HEK293 (cell line): ENCODE results near the gene MTMR2.

Experiments
- BCL11A ChIP-seq: fragments of 450-650 bp; formaldehyde crosslinking; IDR thresholded peaks from 2 replicates; pipeline ENCODE4 v1.5.1; 2016; ENCODE audit warnings: low read depth, missing biosample characterization, missing genetic modification characterization
- BCL6B ChIP-seq: fragments of 450-650 bp; formaldehyde crosslinking; IDR thresholded peaks from 2 replicates; pipeline ENCODE4 v1.5.1; 2017; ENCODE audit warnings: missing biosample characterization, missing genetic modification characterization
- FEZF1 ChIP-seq: fragments of 450-650 bp; formaldehyde crosslinking; IDR thresholded peaks from 2 replicates; pipeline ENCODE4 v1.5.1; 2016; ENCODE audit warnings: missing biosample characterization, missing genetic modification characterization
- KLF1 ChIP-seq: fragments of 450-650 bp; formaldehyde crosslinking; IDR thresholded peaks from 2 replicates; pipeline ENCODE4 v1.5.1; 2016; ENCODE audit warnings: missing biosample characterization, missing genetic modification characterization
- MYNN ChIP-seq: fragments of 450-650 bp; formaldehyde crosslinking; IDR thresholded peaks from 2 replicates; pipeline ENCODE4 v1.5.1; 2016; ENCODE audit warnings: missing biosample characterization, missing genetic modification characterization, borderline replicate concordance
- PRDM6 ChIP-seq: fragments of 450-650 bp; formaldehyde crosslinking; IDR thresholded peaks from 2 replicates; pipeline ENCODE4 v1.5.1; 2017; ENCODE audit warnings: missing biosample characterization, missing genetic modification characterization
- SP7 ChIP-seq: fragments of 450-650 bp; formaldehyde crosslinking; IDR thresholded peaks from 2 replicates; pipeline ENCODE4 v1.5.1; 2016; ENCODE audit warnings: missing biosample characterization, missing genetic modification characterization
- YY2 ChIP-seq: fragments of 450-650 bp; formaldehyde crosslinking; IDR thresholded peaks from 2 replicates; pipeline ENCODE4 v1.5.1; 2016; ENCODE audit warnings: missing biosample characterization, missing genetic modification characterization
- ZBTB21 ChIP-seq: fragments of 450-650 bp; formaldehyde crosslinking; IDR thresholded peaks from 2 replicates; pipeline ENCODE4 v1.5.1; 2017; ENCODE audit warnings: missing biosample characterization, missing genetic modification characterization
- ZBTB48 ChIP-seq: fragments of 450-650 bp; formaldehyde crosslinking; IDR thresholded peaks from 2 replicates; pipeline ENCODE4 v1.5.1; 2016; ENCODE audit warnings: missing biosample characterization, missing genetic modification characterization
- ZEB2 ChIP-seq: fragments of 450-650 bp; formaldehyde crosslinking; IDR thresholded peaks from 2 replicates; pipeline ENCODE4 v1.5.1; 2016; ENCODE audit warnings: missing biosample characterization, missing genetic modification characterization
- ZFP41 ChIP-seq: fragments of 450-650 bp; formaldehyde crosslinking; IDR thresholded peaks from 2 replicates; pipeline ENCODE4 v1.5.1; 2016; ENCODE audit warnings: missing biosample characterization, missing genetic modification characterization, borderline replicate concordance
- ZNF121 ChIP-seq: fragments of 450-650 bp; formaldehyde crosslinking; IDR thresholded peaks from 2 replicates; pipeline ENCODE4 v1.5.1; 2016; ENCODE audit warnings: missing biosample characterization, missing genetic modification characterization
- ZNF132 ChIP-seq: fragments of 450-650 bp; formaldehyde crosslinking; IDR thresholded peaks from 2 replicates; pipeline ENCODE4 v1.5.1; 2017; ENCODE audit warnings: missing biosample characterization, missing genetic modification characterization, borderline replicate concordance
- ZNF157 ChIP-seq: fragments of 450-650 bp; formaldehyde crosslinking; IDR thresholded peaks from 2 replicates; pipeline ENCODE4 v1.5.1; 2016; ENCODE audit warnings: missing biosample characterization, missing genetic modification characterization
- ZNF16 ChIP-seq: fragments of 450-650 bp; formaldehyde crosslinking; IDR thresholded peaks from 2 replicates; pipeline ENCODE4 v1.5.1; 2016; ENCODE audit warnings: low read depth, missing biosample characterization, missing genetic modification characterization
- ZNF311 ChIP-seq: fragments of 450-650 bp; formaldehyde crosslinking; IDR thresholded peaks from 2 replicates; pipeline ENCODE4 v1.5.1; 2017; ENCODE audit warnings: missing biosample characterization, missing genetic modification characterization, borderline replicate concordance
- ZNF416 ChIP-seq: fragments of 450-650 bp; formaldehyde crosslinking; IDR thresholded peaks from 2 replicates; pipeline ENCODE4 v1.5.1; 2016; ENCODE audit warnings: missing biosample characterization, missing genetic modification characterization
- ZNF426 ChIP-seq: fragments of 450-650 bp; formaldehyde crosslinking; IDR thresholded peaks from 2 replicates; pipeline ENCODE4 v1.5.1; 2017; ENCODE audit warnings: missing biosample characterization, missing genetic modification characterization, mild to moderate bottlenecking, inconsistent platforms, moderate library complexity
- ZNF449 ChIP-seq: fragments of 450-650 bp; formaldehyde crosslinking; IDR thresholded peaks from 2 replicates; pipeline ENCODE4 v1.5.1; 2017; ENCODE audit warnings: missing biosample characterization, mild to moderate bottlenecking, missing genetic modification characterization, moderate library complexity
- ZNF473 ChIP-seq: fragments of 450-650 bp; formaldehyde crosslinking; IDR thresholded peaks from 2 replicates; pipeline ENCODE4 v1.5.1; 2017; ENCODE audit warnings: missing biosample characterization, missing genetic modification characterization
- ZNF48 ChIP-seq: fragments of 450-650 bp; formaldehyde crosslinking; IDR thresholded peaks from 2 replicates; pipeline ENCODE4 v1.5.1; 2016; ENCODE audit warnings: missing biosample characterization, missing genetic modification characterization
- ZNF514 ChIP-seq: fragments of 450-650 bp; formaldehyde crosslinking; IDR thresholded peaks from 2 replicates; pipeline ENCODE4 v1.5.1; 2016; ENCODE audit warnings: missing biosample characterization, missing genetic modification characterization
- ZNF521 ChIP-seq: fragments of 450-650 bp; formaldehyde crosslinking; IDR thresholded peaks from 2 replicates; pipeline ENCODE4 v1.5.1; 2017; ENCODE audit warnings: missing biosample characterization, mild to moderate bottlenecking, missing genetic modification characterization
- ZNF530 ChIP-seq: fragments of 450-650 bp; formaldehyde crosslinking; IDR thresholded peaks from 2 replicates; pipeline ENCODE4 v1.5.1; 2016; ENCODE audit warnings: low read depth, missing biosample characterization, missing genetic modification characterization
- ZNF561 ChIP-seq: fragments of 450-650 bp; IDR thresholded peaks from 2 replicates; pipeline ENCODE4 v1.5.1; 2018; ENCODE audit warnings: missing biosample characterization, missing genetic modification characterization, borderline replicate concordance
- ZNF571 ChIP-seq: fragments of 450-650 bp; formaldehyde crosslinking; IDR thresholded peaks from 2 replicates; pipeline ENCODE4 v1.5.0; 2017; ENCODE audit warnings: missing biosample characterization, missing genetic modification characterization
- ZNF645 ChIP-seq: fragments of 450-650 bp; formaldehyde crosslinking; IDR thresholded peaks from 2 replicates; pipeline ENCODE4; 2016; ENCODE audit warnings: missing biosample characterization, missing genetic modification characterization
- ZNF654 ChIP-seq: fragments of 450-650 bp; formaldehyde crosslinking; IDR thresholded peaks from 2 replicates; pipeline ENCODE4 v1.5.1; 2016; ENCODE audit warnings: low read depth, missing biosample characterization, missing genetic modification characterization
- ZNF701 ChIP-seq: fragments of 450-650 bp; formaldehyde crosslinking; IDR thresholded peaks from 2 replicates; pipeline ENCODE4 v1.5.1; 2016; ENCODE audit warnings: missing biosample characterization, missing genetic modification characterization
- ZNF704 ChIP-seq: fragments of 450-650 bp; formaldehyde crosslinking; IDR thresholded peaks from 2 replicates; pipeline ENCODE4 v1.5.1; 2016; ENCODE audit warnings: missing biosample characterization, missing genetic modification characterization
- ZNF76 ChIP-seq: fragments of 450-650 bp; formaldehyde crosslinking; IDR thresholded peaks from 2 replicates; pipeline ENCODE4; 2016; ENCODE audit warnings: low read depth, missing biosample characterization, missing genetic modification characterization, borderline replicate concordance
- ZNF768 ChIP-seq: fragments of 450-650 bp; formaldehyde crosslinking; IDR thresholded peaks from 2 replicates; pipeline ENCODE4 v1.5.1; 2018; ENCODE audit warnings: missing biosample characterization, mild to moderate bottlenecking, missing genetic modification characterization
- ZNF776 ChIP-seq: fragments of 450-650 bp; formaldehyde crosslinking; IDR thresholded peaks from 2 replicates; pipeline ENCODE4 v1.5.0; 2017; ENCODE audit warnings: missing biosample characterization, missing genetic modification characterization, borderline replicate concordance
- ZNF837 ChIP-seq: fragments of 450-650 bp; formaldehyde crosslinking; IDR thresholded peaks from 2 replicates; pipeline ENCODE4 v1.5.1; 2016; ENCODE audit warnings: missing biosample characterization, missing genetic modification characterization

The MTMR2 gene

GRCh38 chr11:95923728-95924413, at the start of gene MTMR2 (continued):
- no peak for TF ChIP-seq ZNF571 (tag by site-specific recombination)
- TF ChIP-seq ZNF561 (tag by site-specific recombination) = 0 out of 2 replicates have a peak, but pooled peaks have one; percentile 25
- peak; percentile 94 for TF ChIP-seq ZNF76 (tag by site-specific recombination)
- TF ChIP-seq SP7 (tag by site-specific recombination) = peak; percentile 65
- no peak for TF ChIP-seq ZNF837 (tag by site-specific recombination)
- no peak for TF ChIP-seq FEZF1
- no peak for TF ChIP-seq ZNF701 (tag by site-specific recombination)
- no peak for TF ChIP-seq PRDM6 (tag by site-specific recombination)
- TF ChIP-seq ZFP41 (tag by site-specific recombination) = no peak
- no peak for TF ChIP-seq ZNF768
- no peak for TF ChIP-seq ZNF311 (tag by site-specific recombination)
- 0 out of 2 replicates have a peak, but pooled peaks have one; percentile 9 for TF ChIP-seq ZBTB21 (tag by site-specific recombination)
- no peak for TF ChIP-seq ZNF654 (tag by site-specific recombination)
- no peak for TF ChIP-seq ZNF473 (tag by site-specific recombination)
- no peak for TF ChIP-seq ZNF704 (tag by site-specific recombination)
- TF ChIP-seq ZNF48 (tag by site-specific recombination) = no peak
- peak; percentile 74 for TF ChIP-seq YY2 (tag by site-specific recombination)
- TF ChIP-seq ZNF530 (tag by site-specific recombination) = no peak
- no peak for TF ChIP-seq ZNF426 (tag by site-specific recombination)
- no peak for TF ChIP-seq ZNF776 (tag by site-specific recombination)
- no peak for TF ChIP-seq MYNN
- 0 out of 2 replicates have a peak, but pooled peaks have one; percentile 21 for TF ChIP-seq ZNF121 (tag by site-specific recombination)
- TF ChIP-seq ZNF157 = no peak
- no peak for TF ChIP-seq ZNF16
- no peak for TF ChIP-seq ZNF645 (tag by site-specific recombination)
- TF ChIP-seq ZNF132 (tag by site-specific recombination) = no peak
- peak; percentile 63; the same call in 1 of the 2 replicates for TF ChIP-seq ZEB2 (tag by site-specific recombination)
- peak; percentile 74 for TF ChIP-seq BCL11A (tag by site-specific recombination)
- TF ChIP-seq KLF1 = peak; percentile 29; the same call in 1 of the 2 replicates
- TF ChIP-seq BCL6B (tag by site-specific recombination) = no peak
- TF ChIP-seq ZNF514 (tag by site-specific recombination) = no peak
- peak; percentile 11; the same call in 1 of the 2 replicates for TF ChIP-seq ZBTB48 (tag by site-specific recombination)
- TF ChIP-seq ZNF416 (tag by site-specific recombination) = no peak
- TF ChIP-seq ZNF449 = 0 out of 2 replicates have a peak, but pooled peaks have one; percentile 20
- no peak for TF ChIP-seq ZNF521 (tag by site-specific recombination)
